Measurements from ENCODE around the gene MTURN.

The MTURN gene

DNA sequence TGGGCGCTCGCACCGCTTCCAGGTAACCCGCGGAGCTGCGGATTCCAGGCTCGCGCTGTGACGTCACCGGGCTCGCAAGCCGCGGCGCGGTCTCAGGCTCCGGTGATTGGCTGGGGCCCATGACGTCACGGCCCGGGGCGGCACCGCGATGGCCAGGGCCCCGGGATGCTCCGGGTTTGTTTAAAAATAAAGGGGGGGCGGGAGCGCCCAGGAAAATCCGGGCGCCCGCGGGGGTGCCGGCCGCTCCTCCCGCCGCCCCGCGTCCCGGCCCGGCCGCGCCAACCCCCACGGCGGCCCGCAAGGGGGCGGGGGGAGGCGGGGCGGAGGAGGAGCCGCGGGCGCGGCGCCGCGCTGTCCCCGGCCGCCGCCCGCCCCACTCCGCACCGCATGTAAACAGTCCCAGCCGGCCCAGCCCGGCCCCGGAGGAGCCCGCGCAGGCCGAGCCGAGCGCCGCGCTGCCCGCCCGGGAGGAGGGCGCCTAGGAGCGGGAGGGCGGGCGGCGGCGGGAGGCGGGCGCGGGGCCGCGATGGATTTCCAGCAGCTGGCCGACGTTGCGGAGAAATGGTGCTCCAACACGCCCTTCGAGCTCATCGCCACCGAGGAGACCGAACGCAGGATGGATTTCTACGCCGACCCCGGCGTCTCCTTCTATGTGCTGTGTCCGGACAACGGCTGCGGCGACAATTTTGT, at the start of gene MTURN:
Gene MTURN (plus strand): TSS at position 376 of the 690 bp plus-strand sequence. CDS start 151 bp downstream, at position 527.
- Histone ChIP-seq H3K9me3 (ENCODE audit: insufficient read depth, low read length) (no peaks in the 10 kb centered on the region), H3F3A (ENCODE audit: insufficient read depth) (0 out of 2 replicates have a peak, but pooled peaks cover 6% of the 10 kb centered on the region), H3K9me2 (replicated peaks; ENCODE audit: insufficient read depth, low read length) (no peaks in the 10 kb centered on the region), H3K27ac (ENCODE audit: low read depth, low read length) (no peak within 1 kb of the TSS), H3K4me3 (ENCODE audit: insufficient read depth, low read length, poor library complexity, severe bottlenecking) (peak within 1 kb of the TSS; percentile 89), H2AFZ (ENCODE audit: low read depth, low read length, severe bottlenecking) (peak within 1 kb of the TSS; percentile 93), H3K36me3 (ENCODE audit: low read length) (no peaks in the 10 kb centered on the region), H4K20me1 (ENCODE audit: low read depth, low read length) (no peaks in the 10 kb centered on the region), H3K9ac (ENCODE audit: low read length) (peak within 1 kb of the TSS; percentile 51), H3K79me2 (ENCODE audit: insufficient read depth, low read length) (no peaks in the 10 kb centered on the region), H3K4me2 (ENCODE audit: low read depth, low read length, poor library complexity, severe bottlenecking) (peak within 1 kb of the TSS; percentile 87), H3K27me3 (ENCODE audit: low read length) (no peaks in the 10 kb centered on the region)
- no peak for TF ChIP-seq EZH2phosphoT487 (conservative IDR thresholded peaks at IDR 0.05; ENCODE audit: low read length)
- TF ChIP-seq, protein P1, sequence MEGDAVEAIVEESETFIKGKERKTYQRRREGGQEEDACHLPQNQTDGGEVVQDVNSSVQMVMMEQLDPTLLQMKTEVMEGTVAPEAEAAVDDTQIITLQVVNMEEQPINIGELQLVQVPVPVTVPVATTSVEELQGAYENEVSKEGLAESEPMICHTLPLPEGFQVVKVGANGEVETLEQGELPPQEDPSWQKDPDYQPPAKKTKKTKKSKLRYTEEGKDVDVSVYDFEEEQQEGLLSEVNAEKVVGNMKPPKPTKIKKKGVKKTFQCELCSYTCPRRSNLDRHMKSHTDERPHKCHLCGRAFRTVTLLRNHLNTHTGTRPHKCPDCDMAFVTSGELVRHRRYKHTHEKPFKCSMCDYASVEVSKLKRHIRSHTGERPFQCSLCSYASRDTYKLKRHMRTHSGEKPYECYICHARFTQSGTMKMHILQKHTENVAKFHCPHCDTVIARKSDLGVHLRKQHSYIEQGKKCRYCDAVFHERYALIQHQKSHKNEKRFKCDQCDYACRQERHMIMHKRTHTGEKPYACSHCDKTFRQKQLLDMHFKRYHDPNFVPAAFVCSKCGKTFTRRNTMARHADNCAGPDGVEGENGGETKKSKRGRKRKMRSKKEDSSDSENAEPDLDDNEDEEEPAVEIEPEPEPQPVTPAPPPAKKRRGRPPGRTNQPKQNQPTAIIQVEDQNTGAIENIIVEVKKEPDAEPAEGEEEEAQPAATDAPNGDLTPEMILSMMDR (IDR thresholded peaks at IDR 0.05; ENCODE audit: insufficient read depth, low read length, poor library complexity, severe bottlenecking) = no peak

DNA sequence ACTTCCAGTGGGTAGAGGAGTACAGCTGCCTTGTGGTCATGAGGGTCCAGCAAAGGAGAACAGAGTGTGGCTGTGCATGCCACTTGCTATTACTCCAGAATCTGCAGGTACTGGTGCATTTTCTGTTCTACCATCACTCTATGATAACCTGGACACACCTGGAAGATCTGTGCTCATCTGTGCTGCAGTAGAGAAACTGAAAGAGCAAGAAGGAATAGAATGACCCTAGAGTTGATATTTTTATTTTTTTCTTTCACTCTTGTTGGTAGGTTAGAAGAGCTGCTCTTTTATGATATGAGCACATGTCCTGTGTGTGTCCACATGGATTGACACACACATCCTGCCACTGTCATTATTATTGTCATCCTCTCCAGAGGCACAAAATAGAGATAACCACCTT, 48.3 kb upstream of the MTURN start:
- Histone ChIP-seq H4K20me1 (ENCODE audit: low read depth, low read length) (no peaks in the 10 kb centered on the region), H3K9me2 (replicated peaks; ENCODE audit: insufficient read depth, low read length) (no peaks in the 10 kb centered on the region), H3K4me3 (ENCODE audit: insufficient read depth, low read length, poor library complexity, severe bottlenecking) (no peak overlapping the region), H3K36me3 (ENCODE audit: low read length) (no peaks in the 10 kb centered on the region), H3K4me2 (ENCODE audit: low read depth, low read length, poor library complexity, severe bottlenecking) (no peak overlapping the region), H3K27me3 (ENCODE audit: low read length) (no peaks in the 10 kb centered on the region), H2AFZ (ENCODE audit: low read depth, low read length, severe bottlenecking) (no peak overlapping the region), H3K9me3 (ENCODE audit: insufficient read depth, low read length) (no peaks in the 10 kb centered on the region), H3F3A (ENCODE audit: insufficient read depth) (no peaks in the 10 kb centered on the region), H3K9ac (ENCODE audit: low read length) (no peak overlapping the region), H3K27ac (ENCODE audit: low read depth, low read length) (no peak overlapping the region), H3K79me2 (ENCODE audit: insufficient read depth, low read length) (no peaks in the 10 kb centered on the region)
- TF ChIP-seq, protein P1 (IDR thresholded peaks at IDR 0.05; ENCODE audit: insufficient read depth, low read length, poor library complexity, severe bottlenecking) = no peak
- no peak for TF ChIP-seq EZH2phosphoT487 (conservative IDR thresholded peaks at IDR 0.05; ENCODE audit: low read length)

DNA sequence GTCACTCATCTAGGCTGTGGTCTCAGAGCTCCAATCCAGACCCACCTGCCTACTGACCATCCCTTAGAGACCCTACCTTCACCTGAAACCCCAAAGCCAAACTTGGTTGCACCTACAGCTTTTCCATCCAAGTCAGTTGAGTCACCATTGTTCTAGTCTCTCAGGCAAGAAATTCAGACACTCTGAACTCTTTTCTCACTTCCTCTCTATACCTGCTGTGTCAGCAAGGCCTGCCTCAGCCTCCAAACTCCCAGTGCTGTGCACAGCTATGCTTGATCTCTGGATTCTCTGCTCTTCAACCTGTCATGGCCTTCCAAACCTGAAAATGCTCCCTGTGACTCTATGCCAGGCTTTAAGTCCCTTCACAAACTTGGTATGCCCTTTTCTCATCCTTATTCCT, 47.4 kb upstream of the MTURN start:
- Histone ChIP-seq H3K9ac (ENCODE audit: low read length) (no peak overlapping the region), H4K20me1 (ENCODE audit: low read depth, low read length) (no peaks in the 10 kb centered on the region), H3K27ac (ENCODE audit: low read depth, low read length) (no peak overlapping the region), H3K27me3 (ENCODE audit: low read length) (no peaks in the 10 kb centered on the region), H3F3A (ENCODE audit: insufficient read depth) (no peaks in the 10 kb centered on the region), H3K4me2 (ENCODE audit: low read depth, low read length, poor library complexity, severe bottlenecking) (no peak overlapping the region), H2AFZ (ENCODE audit: low read depth, low read length, severe bottlenecking) (no peak overlapping the region), H3K79me2 (ENCODE audit: insufficient read depth, low read length) (no peaks in the 10 kb centered on the region), H3K36me3 (ENCODE audit: low read length) (no peaks in the 10 kb centered on the region), H3K4me3 (ENCODE audit: insufficient read depth, low read length, poor library complexity, severe bottlenecking) (no peak overlapping the region), H3K9me2 (replicated peaks; ENCODE audit: insufficient read depth, low read length) (no peaks in the 10 kb centered on the region), H3K9me3 (ENCODE audit: insufficient read depth, low read length) (no peaks in the 10 kb centered on the region)
- TF ChIP-seq, protein P1 (IDR thresholded peaks at IDR 0.05; ENCODE audit: insufficient read depth, low read length, poor library complexity, severe bottlenecking) = no peak
- TF ChIP-seq EZH2phosphoT487 (conservative IDR thresholded peaks at IDR 0.05; ENCODE audit: low read length) = no peak
